Measurements from ENCODE around the gene SYNDIG1. TPM values are rescaled to one million over a fixed set of nuclear protein-coding genes. Genes with fewer than 3 reads are reported as not detected.

SYNDIG1 gene
- total RNA-seq, 1 experiment from 2014 or later, result not detected

DNA sequence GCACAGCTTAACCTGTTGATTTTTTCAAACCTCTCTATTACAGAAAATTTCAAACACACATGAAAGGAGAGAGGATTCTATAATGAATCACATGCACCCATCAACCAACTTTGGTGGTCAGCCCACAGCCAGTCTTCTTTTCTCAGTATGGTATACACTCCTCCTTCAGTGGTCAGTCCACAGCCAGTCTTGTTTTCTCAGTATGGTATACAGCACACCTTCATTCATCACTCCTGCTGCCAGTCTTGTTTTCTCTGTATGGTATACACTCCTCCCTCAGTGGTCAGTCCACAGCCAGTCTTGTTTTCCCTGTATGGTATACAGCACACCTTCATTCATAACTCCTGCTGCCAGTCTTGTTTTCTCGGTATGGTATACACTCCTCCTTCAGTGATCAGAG is 67.8 kb downstream of the SYNDIG1 start:
- ChIA-PET CTCF (no interaction called here), POLR2A (no interaction called here)
- BruUV-seq (replicated peaks), result no TSS peak
- no peak for ATAC-seq
- Histone ChIP-seq H3K27me3 (ENCODE audit: control insufficient read depth, insufficient read depth, low read length) (peaks cover 8% of the 10 kb centered on the region), H3K4me1 (ENCODE audit: control insufficient read depth, insufficient read depth, low read length) (no peaks in the 10 kb centered on the region), H3K4me3 (ENCODE audit: low read depth in 2 of 2, low read length in 2 of 2) (no peak overlapping the region), H3K9me3 (ENCODE audit: control insufficient read depth, insufficient read depth, low read depth, low read length) (no peaks in the 10 kb centered on the region), H3K36me3 (ENCODE audit: control insufficient read depth, insufficient read depth, low read length) (no peaks in the 10 kb centered on the region), H3K27ac (ENCODE audit: low read length) (no peak overlapping the region)
- TF ChIP-seq POLR2AphosphoS5 (IDR thresholded peaks at IDR 0.05; ENCODE audit: low read depth, low read length), result no peak
- no peak for TF ChIP-seq SIN3A (IDR thresholded peaks at IDR 0.05; ENCODE audit: borderline replicate concordance, insufficient read depth, low read depth, low read length)
- TF ChIP-seq, protein P1, sequence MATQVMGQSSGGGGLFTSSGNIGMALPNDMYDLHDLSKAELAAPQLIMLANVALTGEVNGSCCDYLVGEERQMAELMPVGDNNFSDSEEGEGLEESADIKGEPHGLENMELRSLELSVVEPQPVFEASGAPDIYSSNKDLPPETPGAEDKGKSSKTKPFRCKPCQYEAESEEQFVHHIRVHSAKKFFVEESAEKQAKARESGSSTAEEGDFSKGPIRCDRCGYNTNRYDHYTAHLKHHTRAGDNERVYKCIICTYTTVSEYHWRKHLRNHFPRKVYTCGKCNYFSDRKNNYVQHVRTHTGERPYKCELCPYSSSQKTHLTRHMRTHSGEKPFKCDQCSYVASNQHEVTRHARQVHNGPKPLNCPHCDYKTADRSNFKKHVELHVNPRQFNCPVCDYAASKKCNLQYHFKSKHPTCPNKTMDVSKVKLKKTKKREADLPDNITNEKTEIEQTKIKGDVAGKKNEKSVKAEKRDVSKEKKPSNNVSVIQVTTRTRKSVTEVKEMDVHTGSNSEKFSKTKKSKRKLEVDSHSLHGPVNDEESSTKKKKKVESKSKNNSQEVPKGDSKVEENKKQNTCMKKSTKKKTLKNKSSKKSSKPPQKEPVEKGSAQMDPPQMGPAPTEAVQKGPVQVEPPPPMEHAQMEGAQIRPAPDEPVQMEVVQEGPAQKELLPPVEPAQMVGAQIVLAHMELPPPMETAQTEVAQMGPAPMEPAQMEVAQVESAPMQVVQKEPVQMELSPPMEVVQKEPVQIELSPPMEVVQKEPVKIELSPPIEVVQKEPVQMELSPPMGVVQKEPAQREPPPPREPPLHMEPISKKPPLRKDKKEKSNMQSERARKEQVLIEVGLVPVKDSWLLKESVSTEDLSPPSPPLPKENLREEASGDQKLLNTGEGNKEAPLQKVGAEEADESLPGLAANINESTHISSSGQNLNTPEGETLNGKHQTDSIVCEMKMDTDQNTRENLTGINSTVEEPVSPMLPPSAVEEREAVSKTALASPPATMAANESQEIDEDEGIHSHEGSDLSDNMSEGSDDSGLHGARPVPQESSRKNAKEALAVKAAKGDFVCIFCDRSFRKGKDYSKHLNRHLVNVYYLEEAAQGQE (IDR thresholded peaks at IDR 0.05; ENCODE audit: insufficient read depth in 1 of 2, low read depth in 2 of 2, low read length in 1 of 2), result no peak
- TF ChIP-seq TCF7L2 (IDR thresholded peaks at IDR 0.05; ENCODE audit: low read depth, low read length), result no peak
- TF ChIP-seq, protein P2, sequence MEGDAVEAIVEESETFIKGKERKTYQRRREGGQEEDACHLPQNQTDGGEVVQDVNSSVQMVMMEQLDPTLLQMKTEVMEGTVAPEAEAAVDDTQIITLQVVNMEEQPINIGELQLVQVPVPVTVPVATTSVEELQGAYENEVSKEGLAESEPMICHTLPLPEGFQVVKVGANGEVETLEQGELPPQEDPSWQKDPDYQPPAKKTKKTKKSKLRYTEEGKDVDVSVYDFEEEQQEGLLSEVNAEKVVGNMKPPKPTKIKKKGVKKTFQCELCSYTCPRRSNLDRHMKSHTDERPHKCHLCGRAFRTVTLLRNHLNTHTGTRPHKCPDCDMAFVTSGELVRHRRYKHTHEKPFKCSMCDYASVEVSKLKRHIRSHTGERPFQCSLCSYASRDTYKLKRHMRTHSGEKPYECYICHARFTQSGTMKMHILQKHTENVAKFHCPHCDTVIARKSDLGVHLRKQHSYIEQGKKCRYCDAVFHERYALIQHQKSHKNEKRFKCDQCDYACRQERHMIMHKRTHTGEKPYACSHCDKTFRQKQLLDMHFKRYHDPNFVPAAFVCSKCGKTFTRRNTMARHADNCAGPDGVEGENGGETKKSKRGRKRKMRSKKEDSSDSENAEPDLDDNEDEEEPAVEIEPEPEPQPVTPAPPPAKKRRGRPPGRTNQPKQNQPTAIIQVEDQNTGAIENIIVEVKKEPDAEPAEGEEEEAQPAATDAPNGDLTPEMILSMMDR (IDR thresholded peaks at IDR 0.05), result no peak
- no peak for DNase-seq (ENCODE audit: low read depth, low spot score)
- in situ Hi-C loops (cut with HindIII; ENCODE audit: low pct_unique_long_range_greater_than_20kb, low sequenced_read_pairs), result no loop called here
- intact Hi-C loops (cut with micrococcal nuclease; ENCODE audit: unreplicated experiment), result no loop called here

GRCh38 chr20:24542721-24543120 is 73.3 kb downstream of the SYNDIG1 start:
- no peak overlapping the region for H3K4me3 ChIP-seq (ENCODE audit: low read depth in 2 of 2, low read length in 2 of 2)
- CTCF ChIA-PET, result no interaction called here
- ATAC-seq, result no peak

More at GRCh38 chr20:24542721-24543120, 73.3 kb downstream of the SYNDIG1 start:
- TF ChIP-seq, protein P2 (IDR thresholded peaks at IDR 0.05), result no peak
- TF ChIP-seq TCF7L2 (IDR thresholded peaks at IDR 0.05; ENCODE audit: low read depth, low read length) (no peak), SIN3A (IDR thresholded peaks at IDR 0.05; ENCODE audit: borderline replicate concordance, insufficient read depth, low read depth, low read length) (no peak), POLR2AphosphoS5 (IDR thresholded peaks at IDR 0.05; ENCODE audit: low read depth, low read length) (no peak)
- TF ChIP-seq, protein P1 (IDR thresholded peaks at IDR 0.05; ENCODE audit: insufficient read depth in 1 of 2, low read depth in 2 of 2, low read length in 1 of 2), result no peak
- intact Hi-C loops (cut with micrococcal nuclease; ENCODE audit: unreplicated experiment), result no loop called here
- Histone ChIP-seq H3K27ac (ENCODE audit: low read length) (no peak overlapping the region), H3K36me3 (ENCODE audit: control insufficient read depth, insufficient read depth, low read length) (no peaks in the 10 kb centered on the region), H3K4me1 (ENCODE audit: control insufficient read depth, insufficient read depth, low read length) (no peaks in the 10 kb centered on the region), H3K9me3 (ENCODE audit: control insufficient read depth, insufficient read depth, low read depth, low read length) (no peaks in the 10 kb centered on the region), H3K27me3 (ENCODE audit: control insufficient read depth, insufficient read depth, low read length) (peaks cover 9% of the 10 kb centered on the region)
- in situ Hi-C loops (cut with HindIII; ENCODE audit: low pct_unique_long_range_greater_than_20kb, low sequenced_read_pairs), result no loop called here
- POLR2A ChIA-PET, result no interaction called here
- BruUV-seq (replicated peaks), result no TSS peak
- DNase-seq (ENCODE audit: low read depth, low spot score), result no peak

Data from Panc1 (cell line).